OCI-LY1 (cell line): ENCODE results near the gene GALC.

Source experiments
- EZH2 ChIP-seq: fragments of 200-600 bp; sonication (generic), shearing (Covaris generic); IDR thresholded peaks from 2 replicates; pipeline ENCODE4 v1.8.0; 2017; ENCODE audit warnings: borderline replicate concordance, mixed run types, mild to moderate bottlenecking, antibody characterized with exemption, low read length, moderate library complexity, mixed read lengths
- TF ChIP-seq, protein P1 (sequence below): fragments of 200-600 bp; sonication (generic), shearing (Covaris generic); IDR thresholded peaks from 2 replicates; pipeline ENCODE4 v1.5.1; 2017; ENCODE audit warnings: mild to moderate bottlenecking, antibody characterized with exemption, low read length, moderate library complexity, mixed read lengths

DNA sequence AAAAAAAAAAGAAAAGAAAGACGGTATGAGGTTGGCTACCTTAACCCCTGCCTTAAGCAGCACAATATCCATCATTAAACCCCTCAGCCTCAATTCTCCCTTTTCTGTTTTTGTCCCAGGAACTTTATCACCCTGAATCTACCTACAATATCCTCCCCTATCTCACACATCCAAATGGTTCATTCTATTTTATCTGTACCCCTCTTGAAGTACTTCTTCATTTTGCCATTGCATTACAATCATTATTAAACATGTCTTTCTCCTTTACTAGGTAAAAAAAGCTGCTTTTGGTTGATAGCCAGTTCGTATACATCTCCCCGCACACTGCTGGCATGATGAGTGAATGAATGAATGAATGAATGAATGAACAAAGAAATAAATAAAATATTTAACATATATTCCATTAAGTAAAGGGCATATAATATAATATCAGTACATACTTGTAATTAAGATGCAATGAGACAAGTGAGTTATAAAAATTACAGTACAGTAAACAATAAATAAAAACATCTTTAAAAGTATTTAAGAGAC lies 11.6 kb upstream of the GALC start:
- TF ChIP-seq, protein P1, sequence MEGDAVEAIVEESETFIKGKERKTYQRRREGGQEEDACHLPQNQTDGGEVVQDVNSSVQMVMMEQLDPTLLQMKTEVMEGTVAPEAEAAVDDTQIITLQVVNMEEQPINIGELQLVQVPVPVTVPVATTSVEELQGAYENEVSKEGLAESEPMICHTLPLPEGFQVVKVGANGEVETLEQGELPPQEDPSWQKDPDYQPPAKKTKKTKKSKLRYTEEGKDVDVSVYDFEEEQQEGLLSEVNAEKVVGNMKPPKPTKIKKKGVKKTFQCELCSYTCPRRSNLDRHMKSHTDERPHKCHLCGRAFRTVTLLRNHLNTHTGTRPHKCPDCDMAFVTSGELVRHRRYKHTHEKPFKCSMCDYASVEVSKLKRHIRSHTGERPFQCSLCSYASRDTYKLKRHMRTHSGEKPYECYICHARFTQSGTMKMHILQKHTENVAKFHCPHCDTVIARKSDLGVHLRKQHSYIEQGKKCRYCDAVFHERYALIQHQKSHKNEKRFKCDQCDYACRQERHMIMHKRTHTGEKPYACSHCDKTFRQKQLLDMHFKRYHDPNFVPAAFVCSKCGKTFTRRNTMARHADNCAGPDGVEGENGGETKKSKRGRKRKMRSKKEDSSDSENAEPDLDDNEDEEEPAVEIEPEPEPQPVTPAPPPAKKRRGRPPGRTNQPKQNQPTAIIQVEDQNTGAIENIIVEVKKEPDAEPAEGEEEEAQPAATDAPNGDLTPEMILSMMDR = no peak
- TF ChIP-seq EZH2 = no peak
